ENCODE measurements around the gene NR2F1.

DNA sequence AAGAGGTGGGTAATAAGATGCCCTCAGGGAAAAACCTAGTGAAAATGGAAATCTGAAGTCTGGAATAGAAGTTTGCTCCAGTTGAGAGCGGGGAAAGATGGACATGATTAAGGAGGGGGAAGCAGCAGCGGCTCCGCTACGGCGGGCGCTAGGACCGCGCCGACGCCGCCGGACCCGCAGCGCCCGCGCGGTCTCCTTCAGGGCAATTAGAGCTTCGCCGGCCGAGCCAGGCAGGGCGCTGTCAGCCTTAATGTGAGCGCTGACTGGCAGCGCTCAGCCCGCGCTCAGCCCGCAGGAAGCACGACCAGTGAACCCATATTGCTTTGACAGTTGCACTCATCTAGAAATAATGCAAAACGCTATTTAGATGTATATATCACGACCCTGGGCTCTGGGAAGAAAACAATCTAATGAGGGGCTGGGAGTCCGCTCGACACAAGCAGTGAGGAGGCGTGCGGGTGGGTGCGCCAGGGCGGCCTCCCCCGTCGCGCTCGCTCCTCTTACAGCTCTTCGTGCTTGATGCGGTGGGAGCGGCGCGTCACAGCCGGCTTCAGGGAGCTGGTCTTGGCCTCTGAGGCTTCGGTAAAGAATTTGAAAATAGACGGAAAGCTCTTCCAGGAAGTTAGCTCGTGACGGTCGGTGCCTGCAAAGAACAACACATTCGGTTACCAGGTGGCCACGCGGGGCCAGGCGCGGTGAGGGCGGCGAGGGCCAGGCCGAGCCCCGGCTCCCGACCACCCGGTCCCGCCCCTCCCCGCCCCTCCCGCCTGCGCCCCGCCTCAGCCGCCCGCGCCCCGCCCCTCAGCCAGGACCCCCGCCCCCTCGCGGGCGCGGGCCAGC is 37.7 kb downstream of the NR2F1 start:
- TF ChIP-seq, protein P1, sequence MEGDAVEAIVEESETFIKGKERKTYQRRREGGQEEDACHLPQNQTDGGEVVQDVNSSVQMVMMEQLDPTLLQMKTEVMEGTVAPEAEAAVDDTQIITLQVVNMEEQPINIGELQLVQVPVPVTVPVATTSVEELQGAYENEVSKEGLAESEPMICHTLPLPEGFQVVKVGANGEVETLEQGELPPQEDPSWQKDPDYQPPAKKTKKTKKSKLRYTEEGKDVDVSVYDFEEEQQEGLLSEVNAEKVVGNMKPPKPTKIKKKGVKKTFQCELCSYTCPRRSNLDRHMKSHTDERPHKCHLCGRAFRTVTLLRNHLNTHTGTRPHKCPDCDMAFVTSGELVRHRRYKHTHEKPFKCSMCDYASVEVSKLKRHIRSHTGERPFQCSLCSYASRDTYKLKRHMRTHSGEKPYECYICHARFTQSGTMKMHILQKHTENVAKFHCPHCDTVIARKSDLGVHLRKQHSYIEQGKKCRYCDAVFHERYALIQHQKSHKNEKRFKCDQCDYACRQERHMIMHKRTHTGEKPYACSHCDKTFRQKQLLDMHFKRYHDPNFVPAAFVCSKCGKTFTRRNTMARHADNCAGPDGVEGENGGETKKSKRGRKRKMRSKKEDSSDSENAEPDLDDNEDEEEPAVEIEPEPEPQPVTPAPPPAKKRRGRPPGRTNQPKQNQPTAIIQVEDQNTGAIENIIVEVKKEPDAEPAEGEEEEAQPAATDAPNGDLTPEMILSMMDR (conservative IDR thresholded peaks at IDR 0.05) = no peak
- no peak for TF ChIP-seq EZH2 (IDR thresholded peaks at IDR 0.05; ENCODE audit: low read depth)
